Measurements from ENCODE around the gene SPAG5. TPM values are rescaled to one million over a fixed set of nuclear protein-coding genes. Genes with fewer than 3 reads are reported as not detected.

SPAG5 gene
- total RNA-seq, 2 donors from 2014 or later: 4.6 to 17.3 TPM

GRCh38 chr17:28620010-28620409 is 21.2 kb upstream of the SPAG5 start:
- H3K4me3 ChIP-seq: no peak overlapping the region
- DNase-seq (ENCODE audit: low spot score): no peak
- no peak overlapping the region for H3K27ac ChIP-seq
- no peaks in the 10 kb centered on the region for H3K4me1 ChIP-seq (replicated peaks)
- H3K9me3 ChIP-seq: no peaks in the 10 kb centered on the region
- intact Hi-C loops (cut with DNase I): no loop called here
- WGBS: 87% methylated on average over 2 of the region's 2 CpGs
- H3K36me3 ChIP-seq: peaks cover 39 to 52% of the 10 kb centered on the region in 2 donors
- TF ChIP-seq CTCF (IDR thresholded peaks at IDR 0.05): no peak
- TF ChIP-seq POLR2AphosphoS5 (IDR thresholded peaks at IDR 0.05): no peak
- no peak for TF ChIP-seq POLR2A (IDR thresholded peaks at IDR 0.05)
- no peaks in the 10 kb centered on the region for H3K27me3 ChIP-seq (replicated peaks; ENCODE audit: insufficient read depth)

- Histone ChIP-seq H3K9me3 (no peaks in the 10 kb centered on the region), H3K27me3 (replicated peaks; ENCODE audit: insufficient read depth) (no peaks in the 10 kb centered on the region), H3K4me1 (replicated peaks) (no peaks in the 10 kb centered on the region), H3K36me3 (peaks cover 44 to 49% of the 10 kb centered on the region in 2 donors), H3K27ac (no peak overlapping the region), H3K4me3 (no peak overlapping the region)
- intact Hi-C loops (cut with DNase I): no loop called here
- DNase-seq (ENCODE audit: low spot score): no peak
- 95% methylated on average over 3 of the region's 3 CpGs for WGBS
- TF ChIP-seq POLR2A (IDR thresholded peaks at IDR 0.05): no peak
- TF ChIP-seq CTCF (IDR thresholded peaks at IDR 0.05): no peak
- no peak for TF ChIP-seq POLR2AphosphoS5 (IDR thresholded peaks at IDR 0.05)
These were observed 19.6 kb upstream of the SPAG5 start for GRCh38 chr17:28618464-28618863.

GRCh38 chr17:28616281-28616680 is 17.5 kb upstream of the SPAG5 start:
- WGBS: 80% methylated on average over 7 of the region's 7 CpGs
- no peak for DNase-seq (ENCODE audit: low spot score)
- intact Hi-C loops (cut with DNase I): no loop called here
- no peaks in the 10 kb centered on the region for H3K9me3 ChIP-seq
- TF ChIP-seq POLR2A (IDR thresholded peaks at IDR 0.05) (no peak), CTCF (IDR thresholded peaks at IDR 0.05) (no peak), POLR2AphosphoS5 (IDR thresholded peaks at IDR 0.05) (no peak)
- no peak overlapping the region for H3K27ac ChIP-seq
- no peak overlapping the region for H3K4me3 ChIP-seq
- H3K4me1 ChIP-seq (replicated peaks): no peaks in the 10 kb centered on the region
- peaks cover 40 to 44% of the 10 kb centered on the region in 2 donors for H3K36me3 ChIP-seq
- H3K27me3 ChIP-seq (replicated peaks; ENCODE audit: insufficient read depth): no peaks in the 10 kb centered on the region

GRCh38 chr17:28615260-28615940 is 16.6 kb upstream of the SPAG5 start:
- intact Hi-C loops (cut with DNase I): no loop called here
- H3K4me1 ChIP-seq (replicated peaks): no peaks in the 10 kb centered on the region
- no peak overlapping the region for H3K4me3 ChIP-seq
- DNase-seq (ENCODE audit: low spot score): no peak
- no peaks in the 10 kb centered on the region for H3K27me3 ChIP-seq (replicated peaks; ENCODE audit: insufficient read depth)
- peaks cover 31 to 36% of the 10 kb centered on the region in 2 donors for H3K36me3 ChIP-seq
- 87% methylated on average over 4 of the region's 4 CpGs for WGBS
- no peaks in the 10 kb centered on the region for H3K9me3 ChIP-seq
- TF ChIP-seq POLR2AphosphoS5 (IDR thresholded peaks at IDR 0.05) (no peak), POLR2A (IDR thresholded peaks at IDR 0.05) (no peak), CTCF (IDR thresholded peaks at IDR 0.05) (no peak)
- H3K27ac ChIP-seq: no peak overlapping the region

- 82% methylated on average over 5 of the region's 5 CpGs for WGBS
- DNase-seq (ENCODE audit: low spot score): no peak
- H3K27ac ChIP-seq: no peak within 1 kb of the TSS
- H3K9me3 ChIP-seq: no peaks in the 10 kb centered on the region
- H3K4me1 ChIP-seq (replicated peaks): no peaks in the 10 kb centered on the region
- H3K4me3 ChIP-seq: no peak within 1 kb of the TSS
- H3K36me3 ChIP-seq: peaks cover 27 to 31% of the 10 kb centered on the region in 2 donors
- intact Hi-C loops (cut with DNase I): loop anchor here (2.0 to 5.0 kb wide), 2 partner anchors 67 to 119 kb away; no protein-coding TSS in a partner anchor
- H3K27me3 ChIP-seq (replicated peaks; ENCODE audit: insufficient read depth): no peaks in the 10 kb centered on the region
- no peak for TF ChIP-seq CTCF (IDR thresholded peaks at IDR 0.05)
- no peak for TF ChIP-seq POLR2AphosphoS5 (IDR thresholded peaks at IDR 0.05)
- TF ChIP-seq POLR2A (IDR thresholded peaks at IDR 0.05): no peak
These were observed 15.1 kb upstream of the SPAG5 start, which contains the start of gene RSKR for GRCh38 chr17:28613931-28614381. TSS of gene RSKR (minus strand) at chr17:28614185. CDS start at chr17:28614161, 24 bp downstream.

Data from prostate gland (tissue), 2 donors.